H9 (cell line): ENCODE measurements around the gene DTD1. TPM values are rescaled to one million over a fixed set of nuclear protein-coding genes. Genes with fewer than 3 reads are reported as not detected.

Experiments used
- DNase-seq: peaks from one replicate; pipeline ENCODE4 v3.0.0-alpha.2; 2017
- H2AFZ ChIP-seq: one replicate; pipeline ENCODE4 v1.6.1; 2013; ENCODE audit warnings: mild to moderate bottlenecking, low read length, control low read depth, moderate library complexity
- H2AK5ac ChIP-seq: 2 replicates; pipeline ENCODE4 v1.6.1; 2013; ENCODE audit warnings: low read length, control low read depth, mixed read lengths; ENCODE audit not compliant: insufficient read length
- H2BK120ac ChIP-seq: one replicate; pipeline ENCODE4 v1.6.1; 2013; ENCODE audit warnings: low read depth, mild to moderate bottlenecking, low read length, control low read depth, inconsistent platforms; ENCODE audit not compliant: poor library complexity, severe bottlenecking
- H2BK12ac ChIP-seq: 2 replicates; pipeline ENCODE4 v1.6.1; 2013; ENCODE audit warnings: low read length, control low read depth, mixed read lengths, low read depth; ENCODE audit not compliant: insufficient read length
- H2BK15ac ChIP-seq: 2 replicates; pipeline ENCODE4 v1.6.1; 2013; ENCODE audit warnings: low read depth, low read length, control low read depth
- H2BK20ac ChIP-seq: one replicate; pipeline ENCODE4 v1.6.1; 2013; ENCODE audit warnings: low read depth, mild to moderate bottlenecking, low read length, control low read depth, inconsistent platforms; ENCODE audit not compliant: poor library complexity, severe bottlenecking
- H2BK5ac ChIP-seq: 2 replicates; pipeline ENCODE4 v1.6.1; 2013; ENCODE audit warnings: low read length, control low read depth, mixed read lengths; ENCODE audit not compliant: insufficient read length
- H3K14ac ChIP-seq: 2 replicates; pipeline ENCODE4 v1.6.1; 2013; ENCODE audit warnings: low read length, control low read depth; ENCODE audit not compliant: insufficient read depth
- H3K18ac ChIP-seq: 2 replicates; pipeline ENCODE4 v1.6.1; 2013; ENCODE audit warnings: low read depth, mild to moderate bottlenecking, mixed read lengths, low read length, control low read depth; ENCODE audit not compliant: insufficient read length
- H3K23ac ChIP-seq: 2 replicates; pipeline ENCODE4 v1.6.1; 2013; ENCODE audit warnings: low read length, control low read depth, mixed read lengths, low read depth; ENCODE audit not compliant: insufficient read length
- H3K23me2 ChIP-seq: 2 replicates; pipeline ENCODE4 v1.6.1; 2013; ENCODE audit warnings: low read depth, mild to moderate bottlenecking, mixed read lengths, low read length, control low read depth; ENCODE audit not compliant: insufficient read length, poor library complexity, severe bottlenecking
- H3K27ac ChIP-seq: 2 replicates; pipeline ENCODE4 v1.5.1; 2013; ENCODE audit warnings: low read length, control low read depth, mixed read lengths, low read depth; ENCODE audit not compliant: insufficient read length
- H3K27me3 ChIP-seq: 2 replicates; pipeline ENCODE4 v1.6.1; 2013; ENCODE audit warnings: low read length, control low read depth, inconsistent platforms; ENCODE audit not compliant: insufficient read depth
- H3K4ac ChIP-seq: 2 replicates; pipeline ENCODE4 v1.6.1; 2013; ENCODE audit warnings: low read depth, mild to moderate bottlenecking, control low read depth, inconsistent platforms, low read length, moderate library complexity
- H3K4me1 ChIP-seq: 2 replicates; pipeline ENCODE4 v1.6.1; 2013; ENCODE audit warnings: low read length, control low read depth, inconsistent platforms; ENCODE audit not compliant: insufficient read depth
- H3K4me2 ChIP-seq: 2 replicates; pipeline ENCODE4 v1.6.1; 2013; ENCODE audit warnings: low read length, control low read depth, mixed read lengths; ENCODE audit not compliant: insufficient read length, insufficient read depth
- H3K56ac ChIP-seq: 2 replicates; pipeline ENCODE4 v1.6.1; 2013; ENCODE audit warnings: low read depth, mild to moderate bottlenecking, mixed read lengths, low read length, control low read depth; ENCODE audit not compliant: insufficient read length
- H3K79me1 ChIP-seq: 2 replicates; pipeline ENCODE4 v1.6.1; 2013; ENCODE audit warnings: low read depth, mild to moderate bottlenecking, moderate library complexity, low read length, control low read depth, inconsistent platforms; ENCODE audit not compliant: insufficient read depth, poor library complexity, severe bottlenecking
- H3K79me2 ChIP-seq: 2 replicates; pipeline ENCODE4 v1.6.1; 2013; ENCODE audit warnings: low read length, control low read depth, inconsistent platforms; ENCODE audit not compliant: insufficient read depth
- H3K9ac ChIP-seq: 2 replicates; pipeline ENCODE4 v1.6.1; 2013; ENCODE audit warnings: low read length, control low read depth, mixed read lengths; ENCODE audit not compliant: insufficient read length; ENCODE audit errors: extremely low read depth
- H3K9me3 ChIP-seq: one replicate; pipeline ENCODE4 v1.6.1; 2013; ENCODE audit warnings: low read depth, low read length, inconsistent platforms; ENCODE audit not compliant: control insufficient read depth
- H3T11ph ChIP-seq: one replicate; pipeline ENCODE4 v1.6.1; 2013; ENCODE audit warnings: mild to moderate bottlenecking, low read length, control low read depth, inconsistent platforms
- H4K20me1 ChIP-seq: one replicate; pipeline ENCODE4 v1.6.1; 2013; ENCODE audit not compliant: control insufficient read depth, insufficient read length, insufficient read depth
- H4K5ac ChIP-seq: 2 replicates; pipeline ENCODE4 v1.6.1; 2013; ENCODE audit warnings: low read depth, mild to moderate bottlenecking, mixed read lengths, low read length, control low read depth; ENCODE audit not compliant: insufficient read length
- H4K8ac ChIP-seq: replicated peaks from 2 replicates; pipeline ENCODE4 v1.6.1; 2013; ENCODE audit warnings: low read length, control low read depth, mixed read lengths, low read depth; ENCODE audit not compliant: insufficient read length
- H4K91ac ChIP-seq: 2 replicates; pipeline ENCODE4 v1.6.1; 2013; ENCODE audit warnings: low read depth, mild to moderate bottlenecking, moderate library complexity, mixed read lengths, low read length, control low read depth; ENCODE audit not compliant: insufficient read length
- H3K27ac Mint-ChIP-seq, 3 experiments: 2 replicates in 2 of 3; 3 replicates in 1 of 3; pipeline ENCODE4 v1.8.0; 2020 to 2021; ENCODE audit warnings: mixed read lengths in 3 of 3, mild to moderate bottlenecking in 1 of 3, moderate library complexity in 1 of 3
- H3K27me3 Mint-ChIP-seq: 2 replicates; pipeline ENCODE4 v1.8.0; 2021; ENCODE audit warnings: low read depth, mild to moderate bottlenecking, moderate library complexity, mixed read lengths
- H3K36me3 Mint-ChIP-seq, 3 experiments: 2 replicates in 2 of 3; 3 replicates in 1 of 3; pipeline ENCODE4 v1.8.0; 2020 to 2021; ENCODE audit warnings: low read depth in 3 of 3, mixed read lengths in 3 of 3; ENCODE audit not compliant: insufficient read depth in 1 of 3
- H3K4me1 Mint-ChIP-seq, 2 experiments: 2 replicates each; pipeline ENCODE4 v1.8.0; 2020; ENCODE audit warnings: mixed read lengths in 2 of 2
- H3K4me3 Mint-ChIP-seq, 2 experiments: 2 replicates in 1 of 2; 3 replicates in 1 of 2; pipeline ENCODE4 v1.8.0; 2020 to 2021; ENCODE audit warnings: mild to moderate bottlenecking in 2 of 2, mixed read lengths in 2 of 2, moderate library complexity in 1 of 2
- H3K9me3 Mint-ChIP-seq, 2 experiments: 2 replicates in 1 of 2; 3 replicates in 1 of 2; pipeline ENCODE4 v1.8.0; 2020; ENCODE audit warnings: mild to moderate bottlenecking in 2 of 2, mixed read lengths in 2 of 2, moderate library complexity in 1 of 2
- WGBS: extraction: QIAGEN DNeasy Blood & Tissue Kit; methylation state at CpG from one replicate; pipeline ENCODE4 v1.1.7; 2013; ENCODE audit warnings: missing lambda C conversion rate, low lambda C conversion rate, mixed read lengths; ENCODE audit not compliant: insufficient read length; ENCODE audit errors: extremely low coverage; 5-methylcytosine and 5-hydroxymethylcytosine counted together
- total RNA-seq: library from RNA; stranded (reverse); gene quantifications from 2 replicates; pipeline ENCODE4 v1.2.1, GENCODE V29; 2021
- TF ChIP-seq, protein P1 (sequence below): fragments of 200-600 bp; sonication (generic); conservative IDR thresholded peaks from 3 replicates; pipeline ENCODE4 v1.8.0; 2021; ENCODE audit warnings: antibody characterized with exemption, mild to moderate bottlenecking

DTD1 gene
- total RNA-seq, 1 experiment from 2014 or later: 62.0 TPM

- no peak overlapping the region for H3K4me3 Mint-ChIP-seq
- Histone ChIP-seq H4K8ac (peak overlapping the region; percentile 10), H2BK120ac (no peak overlapping the region), H3K56ac (no peak overlapping the region), H4K91ac (no peak overlapping the region), H3K79me2 (no peaks in the 10 kb centered on the region), H3K9ac (no peak overlapping the region), H4K5ac (no peak overlapping the region), H3K4ac (no peak overlapping the region), H3K27ac (no peak overlapping the region), H4K20me1 (no peaks in the 10 kb centered on the region), H3K23ac (no peak overlapping the region), H3K4me2 (no peak overlapping the region), H3K18ac (no peak overlapping the region), H2BK5ac (no peak overlapping the region), H2BK15ac (no peak overlapping the region), H2AFZ (no peak overlapping the region), H3K4me1 (no peaks in the 10 kb centered on the region), H2AK5ac (no peak overlapping the region), H2BK20ac (no peak overlapping the region), H3K14ac (no peak overlapping the region), H3K79me1 (no peaks in the 10 kb centered on the region), H2BK12ac (no peak overlapping the region), H3K27me3 (no peaks in the 10 kb centered on the region), H3T11ph (no peak overlapping the region), H3K9me3 (no peaks in the 10 kb centered on the region), H3K23me2 (no peaks in the 10 kb centered on the region)
- H3K27me3 Mint-ChIP-seq: no peaks in the 10 kb centered on the region
- TF ChIP-seq, protein P1, sequence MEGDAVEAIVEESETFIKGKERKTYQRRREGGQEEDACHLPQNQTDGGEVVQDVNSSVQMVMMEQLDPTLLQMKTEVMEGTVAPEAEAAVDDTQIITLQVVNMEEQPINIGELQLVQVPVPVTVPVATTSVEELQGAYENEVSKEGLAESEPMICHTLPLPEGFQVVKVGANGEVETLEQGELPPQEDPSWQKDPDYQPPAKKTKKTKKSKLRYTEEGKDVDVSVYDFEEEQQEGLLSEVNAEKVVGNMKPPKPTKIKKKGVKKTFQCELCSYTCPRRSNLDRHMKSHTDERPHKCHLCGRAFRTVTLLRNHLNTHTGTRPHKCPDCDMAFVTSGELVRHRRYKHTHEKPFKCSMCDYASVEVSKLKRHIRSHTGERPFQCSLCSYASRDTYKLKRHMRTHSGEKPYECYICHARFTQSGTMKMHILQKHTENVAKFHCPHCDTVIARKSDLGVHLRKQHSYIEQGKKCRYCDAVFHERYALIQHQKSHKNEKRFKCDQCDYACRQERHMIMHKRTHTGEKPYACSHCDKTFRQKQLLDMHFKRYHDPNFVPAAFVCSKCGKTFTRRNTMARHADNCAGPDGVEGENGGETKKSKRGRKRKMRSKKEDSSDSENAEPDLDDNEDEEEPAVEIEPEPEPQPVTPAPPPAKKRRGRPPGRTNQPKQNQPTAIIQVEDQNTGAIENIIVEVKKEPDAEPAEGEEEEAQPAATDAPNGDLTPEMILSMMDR: peak; percentile 99
- H3K27ac Mint-ChIP-seq: no peak overlapping the region
- WGBS: no CpG with 5 or more reads among the region's 7 CpGs
- H3K9me3 Mint-ChIP-seq: peaks cover 0 to 2% of the 10 kb centered on the region in 2 experiments; a peak in 1 of 5 replicates
- peaks cover 3 to 5% of the 10 kb centered on the region in 2 experiments; a peak in 2 of 4 replicates for H3K4me1 Mint-ChIP-seq
- H3K36me3 Mint-ChIP-seq: peaks cover 7 to 15% (median 10%) of the 10 kb centered on the region in 3 experiments; a peak in 6 of 7 replicates
- peak; percentile 76 for DNase-seq
These were observed 44.4 kb downstream of the DTD1 start for GRCh38 chr20:18632196-18632789.
